SU-DHL-6 (cell line): Measurements from ENCODE around the gene TRIAP1.

ENCODE experiments used
- CTCF ChIP-seq: fragments of 200-600 bp; sonication (generic); IDR thresholded peaks from one replicate; pipeline ENCODE4 v1.5.1; 2017; ENCODE audit warnings: antibody characterized with exemption, mild to moderate bottlenecking, low read length, moderate library complexity; ENCODE audit not compliant: insufficient read depth, poor library complexity, severe bottlenecking
- EZH2phosphoT487 ChIP-seq: fragments of 200-600 bp; sonication (generic), shearing (Covaris generic); conservative IDR thresholded peaks from 2 replicates; pipeline ENCODE4 v1.6.1; 2018; ENCODE audit warnings: mild to moderate bottlenecking, antibody characterized with exemption, low read length, moderate library complexity, mixed read lengths

GRCh38 chr12:120406069-120406468, 40.1 kb downstream of the TRIAP1 start:
- TF ChIP-seq CTCF (no peak), EZH2phosphoT487 (no peak)
